HEK293 (cell line): Measurements from ENCODE around the gene NANS.

Source experiments
- ATF2 ChIP-seq: fragments of 450-650 bp; formaldehyde crosslinking; IDR thresholded peaks from 2 replicates; pipeline ENCODE4 v1.5.1; 2016; ENCODE audit warnings: missing biosample characterization, missing genetic modification characterization, low read depth
- SP2 ChIP-seq: fragments of 450-650 bp; formaldehyde crosslinking; IDR thresholded peaks from 2 replicates; pipeline ENCODE4 v1.5.1; 2016; ENCODE audit warnings: missing biosample characterization, missing genetic modification characterization
- ZBTB21 ChIP-seq: fragments of 450-650 bp; formaldehyde crosslinking; IDR thresholded peaks from 2 replicates; pipeline ENCODE4 v1.5.1; 2017; ENCODE audit warnings: missing biosample characterization, missing genetic modification characterization
- ZFP41 ChIP-seq: fragments of 450-650 bp; formaldehyde crosslinking; IDR thresholded peaks from 2 replicates; pipeline ENCODE4 v1.5.1; 2016; ENCODE audit warnings: missing biosample characterization, missing genetic modification characterization, borderline replicate concordance
- ZNF114 ChIP-seq: fragments of 450-650 bp; formaldehyde crosslinking; IDR thresholded peaks from 2 replicates; pipeline ENCODE4 v1.5.0; 2017; ENCODE audit warnings: missing biosample characterization, missing genetic modification characterization
- ZNF121 ChIP-seq: fragments of 450-650 bp; formaldehyde crosslinking; IDR thresholded peaks from 2 replicates; pipeline ENCODE4 v1.5.1; 2016; ENCODE audit warnings: missing biosample characterization, missing genetic modification characterization
- ZNF202 ChIP-seq: fragments of 450-650 bp; formaldehyde crosslinking; IDR thresholded peaks from 2 replicates; pipeline ENCODE4 v1.5.1; 2016; ENCODE audit warnings: missing biosample characterization, missing genetic modification characterization, borderline replicate concordance
- ZNF274 ChIP-seq, 2 experiments: fragments of 200-500 bp in 1 of 2; fragments of 450-650 bp in 1 of 2; sonication (Bioruptor generic) in 1 of 2; formaldehyde crosslinking in 1 of 2; IDR thresholded peaks; 2 replicates each; pipeline versions ENCODE4 v1.5.1 to v1.6.1; 2014 to 2016; ENCODE audit warnings: borderline replicate concordance in 1 of 2, inconsistent platforms in 1 of 2, low read length in 1 of 2, missing biosample characterization in 1 of 2, missing genetic modification characterization in 1 of 2
- ZNF350 ChIP-seq: fragments of 450-650 bp; formaldehyde crosslinking; IDR thresholded peaks from 2 replicates; pipeline ENCODE4 v1.5.0; 2017; ENCODE audit warnings: missing biosample characterization, mild to moderate bottlenecking, missing genetic modification characterization
- ZNF416 ChIP-seq: fragments of 450-650 bp; formaldehyde crosslinking; IDR thresholded peaks from 2 replicates; pipeline ENCODE4 v1.5.1; 2016; ENCODE audit warnings: missing biosample characterization, missing genetic modification characterization
- ZNF510 ChIP-seq: fragments of 450-650 bp; formaldehyde crosslinking; IDR thresholded peaks from 2 replicates; pipeline ENCODE4 v1.5.1; 2018; ENCODE audit warnings: mild to moderate bottlenecking, missing genetic modification characterization, missing biosample characterization; ENCODE audit not compliant: insufficient replicate concordance
- ZNF549 ChIP-seq: fragments of 450-650 bp; IDR thresholded peaks from 2 replicates; pipeline ENCODE4 v1.5.1; 2018; ENCODE audit warnings: missing biosample characterization, missing genetic modification characterization, mild to moderate bottlenecking, inconsistent platforms, moderate library complexity
- ZNF785 ChIP-seq: fragments of 450-650 bp; formaldehyde crosslinking; IDR thresholded peaks from 2 replicates; pipeline ENCODE4 v1.5.1; 2016; ENCODE audit warnings: missing biosample characterization, missing genetic modification characterization
- TF ChIP-seq, protein P1 (sequence below): fragments of 450-650 bp; formaldehyde crosslinking; IDR thresholded peaks from 2 replicates; pipeline ENCODE4 v1.5.1; 2016; ENCODE audit warnings: missing biosample characterization, missing genetic modification characterization

GRCh38 chr9:98016137-98016680 is 40.3 kb upstream of the NANS start:
- TF ChIP-seq, protein P1, sequence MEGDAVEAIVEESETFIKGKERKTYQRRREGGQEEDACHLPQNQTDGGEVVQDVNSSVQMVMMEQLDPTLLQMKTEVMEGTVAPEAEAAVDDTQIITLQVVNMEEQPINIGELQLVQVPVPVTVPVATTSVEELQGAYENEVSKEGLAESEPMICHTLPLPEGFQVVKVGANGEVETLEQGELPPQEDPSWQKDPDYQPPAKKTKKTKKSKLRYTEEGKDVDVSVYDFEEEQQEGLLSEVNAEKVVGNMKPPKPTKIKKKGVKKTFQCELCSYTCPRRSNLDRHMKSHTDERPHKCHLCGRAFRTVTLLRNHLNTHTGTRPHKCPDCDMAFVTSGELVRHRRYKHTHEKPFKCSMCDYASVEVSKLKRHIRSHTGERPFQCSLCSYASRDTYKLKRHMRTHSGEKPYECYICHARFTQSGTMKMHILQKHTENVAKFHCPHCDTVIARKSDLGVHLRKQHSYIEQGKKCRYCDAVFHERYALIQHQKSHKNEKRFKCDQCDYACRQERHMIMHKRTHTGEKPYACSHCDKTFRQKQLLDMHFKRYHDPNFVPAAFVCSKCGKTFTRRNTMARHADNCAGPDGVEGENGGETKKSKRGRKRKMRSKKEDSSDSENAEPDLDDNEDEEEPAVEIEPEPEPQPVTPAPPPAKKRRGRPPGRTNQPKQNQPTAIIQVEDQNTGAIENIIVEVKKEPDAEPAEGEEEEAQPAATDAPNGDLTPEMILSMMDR (tag by site-specific recombination): no peak
- TF ChIP-seq ZNF121 (tag by site-specific recombination) (no peak), ZNF274 (IDR thresholded peaks at IDR 0.05; ENCODE audit: low read length) (no peak), ZNF274 (tag by site-specific recombination; IDR thresholded peaks at IDR 0.05; ENCODE audit: borderline replicate concordance) (no peak), ZNF114 (no peak), ZNF416 (tag by site-specific recombination) (no peak), ZFP41 (tag by site-specific recombination) (no peak), SP2 (tag by site-specific recombination) (no peak), ZBTB21 (no peak), ZNF510 (tag by site-specific recombination) (no peak), ZNF350 (tag by site-specific recombination) (no peak), ZNF785 (tag by site-specific recombination) (no peak), ZNF549 (no peak), ZNF202 (tag by site-specific recombination) (no peak), ATF2 (no peak)
